Vagina (tissue), 2 donors: ENCODE measurements around the gene FGF18. TPM values are rescaled to one million over a fixed set of nuclear protein-coding genes. Genes with fewer than 3 reads are reported as not detected.

ENCODE experiments used
- DNase-seq, 2 donors: peaks; one replicate each; pipeline ENCODE4 v3.0.0-alpha.2; 2017; ENCODE audit errors: extremely low spot score in 2 of 2
- H3K27ac ChIP-seq: fragments of 200-600 bp; sonication (generic); one replicate; pipeline ENCODE4 v1.5.1; 2019
- H3K27me3 ChIP-seq: fragments of 200-600 bp; sonication (generic); one replicate; pipeline ENCODE4 v1.5.1; 2019
- H3K36me3 ChIP-seq, 2 donors: fragments of 200-600 bp; sonication (generic); one replicate each; pipeline ENCODE4 v1.5.1; 2017 to 2019
- H3K4me1 ChIP-seq: fragments of 200-600 bp; sonication (generic); one replicate; pipeline ENCODE4 v1.5.1; 2019
- H3K4me3 ChIP-seq, 2 donors: fragments of 200-600 bp; sonication (generic); 1 replicate in 1 of 2; 2 replicates in 1 of 2; pipeline ENCODE4 v1.5.1; 2016 to 2019
- H3K9me3 ChIP-seq: fragments of 200-600 bp; sonication (generic); one replicate; pipeline ENCODE4 v1.5.1; 2019
- POLR2A ChIP-seq, 2 donors: fragments of 450-650 bp; IDR thresholded peaks; one replicate each; pipeline ENCODE4 v1.6.1; 2017; ENCODE audit warnings: antibody characterized with exemption in 2 of 2, mild to moderate bottlenecking in 2 of 2, moderate library complexity in 2 of 2
- POLR2AphosphoS5 ChIP-seq, 2 donors: sonication (generic); formaldehyde crosslinking; IDR thresholded peaks; one replicate each; pipeline ENCODE4 v1.9.0; 2017; ENCODE audit warnings: antibody characterized with exemption in 2 of 2, mild to moderate bottlenecking in 2 of 2, low read depth in 1 of 2; ENCODE audit not compliant: insufficient read depth in 1 of 2
- intact Hi-C: fragments of 100-400 bp; cut with DNase I; formaldehyde crosslinking; loops from one replicate; pipeline ENCODE4 v1.15.1; 2023
- total RNA-seq: library from RNA; depleted of rRNA; stranded (reverse); fragments of >200 nt; gene quantifications from one replicate; pipeline ENCODE4 v1.2.3, GENCODE V29; 2016
- TF ChIP-seq, protein P1 (sequence below), 3 experiments: fragments of 450-650 bp in 2 of 3; fragments of 200-600 bp in 1 of 3; sonication (generic) in 1 of 3; IDR thresholded peaks; one replicate each; pipeline ENCODE4 v1.5.1; 2017 to 2019; ENCODE audit warnings: antibody characterized with exemption in 3 of 3, mild to moderate bottlenecking in 2 of 3, moderate library complexity in 2 of 3

Gene FGF18
- total RNA-seq, 1 donor from 2014 or later, result 1.7 TPM

DNA sequence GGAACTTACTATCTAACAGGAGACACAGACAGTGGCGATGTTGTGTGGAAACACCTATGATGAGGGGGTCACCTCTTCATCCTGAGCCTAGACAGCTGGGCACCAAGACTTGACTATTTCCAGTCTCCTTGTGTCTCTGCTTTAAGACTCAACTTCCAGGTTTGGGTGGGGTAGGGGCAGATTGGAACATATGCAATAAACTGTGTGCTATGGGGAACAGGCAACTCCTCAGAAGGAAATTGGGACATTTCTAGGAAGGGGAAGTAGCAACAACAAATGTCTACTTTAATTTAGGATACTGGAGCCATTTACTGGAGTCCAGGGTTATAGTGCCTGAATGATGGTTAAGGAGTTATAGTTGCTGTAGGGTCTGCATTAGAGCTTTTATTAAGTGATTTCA is 57.3 kb downstream of the FGF18 start:
- TF ChIP-seq POLR2AphosphoS5 (IDR thresholded peaks at IDR 0.05; ENCODE audit: insufficient read depth in 1 of 2, low read depth in 1 of 2) (no peak), POLR2A (IDR thresholded peaks at IDR 0.05) (no peak)
- TF ChIP-seq, protein P1, sequence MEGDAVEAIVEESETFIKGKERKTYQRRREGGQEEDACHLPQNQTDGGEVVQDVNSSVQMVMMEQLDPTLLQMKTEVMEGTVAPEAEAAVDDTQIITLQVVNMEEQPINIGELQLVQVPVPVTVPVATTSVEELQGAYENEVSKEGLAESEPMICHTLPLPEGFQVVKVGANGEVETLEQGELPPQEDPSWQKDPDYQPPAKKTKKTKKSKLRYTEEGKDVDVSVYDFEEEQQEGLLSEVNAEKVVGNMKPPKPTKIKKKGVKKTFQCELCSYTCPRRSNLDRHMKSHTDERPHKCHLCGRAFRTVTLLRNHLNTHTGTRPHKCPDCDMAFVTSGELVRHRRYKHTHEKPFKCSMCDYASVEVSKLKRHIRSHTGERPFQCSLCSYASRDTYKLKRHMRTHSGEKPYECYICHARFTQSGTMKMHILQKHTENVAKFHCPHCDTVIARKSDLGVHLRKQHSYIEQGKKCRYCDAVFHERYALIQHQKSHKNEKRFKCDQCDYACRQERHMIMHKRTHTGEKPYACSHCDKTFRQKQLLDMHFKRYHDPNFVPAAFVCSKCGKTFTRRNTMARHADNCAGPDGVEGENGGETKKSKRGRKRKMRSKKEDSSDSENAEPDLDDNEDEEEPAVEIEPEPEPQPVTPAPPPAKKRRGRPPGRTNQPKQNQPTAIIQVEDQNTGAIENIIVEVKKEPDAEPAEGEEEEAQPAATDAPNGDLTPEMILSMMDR (IDR thresholded peaks at IDR 0.05), result no peak
- Histone ChIP-seq H3K27ac (no peak overlapping the region), H3K27me3 (no peaks in the 10 kb centered on the region), H3K4me1 (no peaks in the 10 kb centered on the region), H3K9me3 (no peaks in the 10 kb centered on the region), H3K4me3 (no peak overlapping the region), H3K36me3 (no peaks in the 10 kb centered on the region)
- intact Hi-C loops, result no loop called here
- no peak for DNase-seq

GRCh38 chr5:171477101-171477500 is 57.7 kb downstream of the FGF18 start:
- Histone ChIP-seq H3K9me3 (no peaks in the 10 kb centered on the region), H3K4me3 (no peak overlapping the region), H3K36me3 (no peaks in the 10 kb centered on the region), H3K27ac (no peak overlapping the region), H3K4me1 (no peaks in the 10 kb centered on the region), H3K27me3 (no peaks in the 10 kb centered on the region)
- intact Hi-C loops, result no loop called here
- no peak for TF ChIP-seq POLR2AphosphoS5 (IDR thresholded peaks at IDR 0.05; ENCODE audit: insufficient read depth in 1 of 2, low read depth in 1 of 2)
- no peak for TF ChIP-seq POLR2A (IDR thresholded peaks at IDR 0.05)
- TF ChIP-seq, protein P1 (IDR thresholded peaks at IDR 0.05), result no peak
- DNase-seq, result no peak

- no peak for DNase-seq
- Histone ChIP-seq H3K27me3 (no peaks in the 10 kb centered on the region), H3K27ac (no peak overlapping the region), H3K4me1 (no peaks in the 10 kb centered on the region), H3K4me3 (no peak overlapping the region), H3K36me3 (no peaks in the 10 kb centered on the region), H3K9me3 (no peaks in the 10 kb centered on the region)
- intact Hi-C loops, result no loop called here
- TF ChIP-seq, protein P1 (IDR thresholded peaks at IDR 0.05), result no peak
- no peak for TF ChIP-seq POLR2AphosphoS5 (IDR thresholded peaks at IDR 0.05; ENCODE audit: insufficient read depth in 1 of 2, low read depth in 1 of 2)
- TF ChIP-seq POLR2A (IDR thresholded peaks at IDR 0.05), result no peak
These were observed 58.2 kb downstream of the FGF18 start for GRCh38 chr5:171477666-171478065.

GRCh38 chr5:171478946-171479775 is 59.7 kb downstream of the FGF18 start:
- no peaks in the 10 kb centered on the region for H3K9me3 ChIP-seq
- TF ChIP-seq, protein P1 (IDR thresholded peaks at IDR 0.05), result no peak
- TF ChIP-seq POLR2AphosphoS5 (IDR thresholded peaks at IDR 0.05; ENCODE audit: insufficient read depth in 1 of 2, low read depth in 1 of 2), result no peak
- TF ChIP-seq POLR2A (IDR thresholded peaks at IDR 0.05), result no peak
- intact Hi-C loops, result no loop called here
- H3K4me1 ChIP-seq, result peaks cover 6% of the 10 kb centered on the region
- H3K4me3 ChIP-seq, result no peak overlapping the region
- no peak overlapping the region for H3K27ac ChIP-seq
- no peaks in the 10 kb centered on the region for H3K27me3 ChIP-seq
- no peaks in the 10 kb centered on the region for H3K36me3 ChIP-seq
- no peak for DNase-seq

GRCh38 chr5:171479776-171480125 is 60.3 kb downstream of the FGF18 start:
- Histone ChIP-seq H3K27me3 (no peaks in the 10 kb centered on the region), H3K27ac (no peak overlapping the region), H3K36me3 (no peaks in the 10 kb centered on the region), H3K4me3 (no peak overlapping the region), H3K4me1 (peaks cover 6% of the 10 kb centered on the region), H3K9me3 (no peaks in the 10 kb centered on the region)
- TF ChIP-seq, protein P1 (IDR thresholded peaks at IDR 0.05), result no peak
- TF ChIP-seq POLR2AphosphoS5 (IDR thresholded peaks at IDR 0.05; ENCODE audit: insufficient read depth in 1 of 2, low read depth in 1 of 2), result no peak
- TF ChIP-seq POLR2A (IDR thresholded peaks at IDR 0.05), result no peak
- intact Hi-C loops, result loop anchor here (10.0 kb wide), 1 partner anchor 155 kb away; no protein-coding TSS in a partner anchor
- DNase-seq, result no peak
